ENCODE measurements around the gene MPPE1.

- TF ChIP-seq CTCF (IDR thresholded peaks at IDR 0.05; ENCODE audit: insufficient read depth, low read depth, low read length) (no peak), EZH2 (IDR thresholded peaks at IDR 0.05; ENCODE audit: insufficient read depth, low read length) (no peak)
These were observed 58.1 kb downstream of the MPPE1 start for GRCh38 chr18:11849841-11850634.

Data from astrocyte (in vitro differentiated cells and primary cell).